Caco-2 (cell line): ENCODE data around the gene LGALS14. TPM values are rescaled to one million over a fixed set of nuclear protein-coding genes. Genes with fewer than 3 reads are reported as not detected.

Source experiments
- BruUV-seq: library from RNA; stranded (reverse); fragments of 400-500 nt; replicated peaks from 2 replicates; lab custom pipeline; 2021; lab: Mats Ljungman, UMichigan
- CTCF ChIA-PET: fragments of 300-600 bp; sonication (Branson Sonifier 250); formaldehyde crosslinking; loops from one replicate; lab custom pipeline; 2022; ENCODE audit warnings: antibody characterized with exemption; lab: Charles Lee
- POLR2A ChIA-PET: fragments of 300-600 bp; sonication (Branson Sonifier 250); formaldehyde crosslinking; loops from one replicate; lab custom pipeline; 2022; ENCODE audit warnings: antibody characterized with exemption; lab: Charles Lee
- DNase-seq, 2 experiments: peaks; one replicate each; pipeline versions ENCODE4 v3.0.0 to v3.0.0-alpha.2; 2020 to 2022
- H3K27me3 ChIP-seq: replicated peaks from 2 replicates; pipeline ENCODE4 v1.6.0; 2011; ENCODE audit warnings: low read length; ENCODE audit not compliant: control insufficient read depth, insufficient read depth
- H3K36me3 ChIP-seq: 2 replicates; pipeline ENCODE4 v1.5.1; 2011; ENCODE audit warnings: low read length; ENCODE audit not compliant: control insufficient read depth, insufficient read depth
- H3K4me1 ChIP-seq: fragments of 250-450 bp; sonication (Bioruptor Pico); 2 replicates; pipeline ENCODE4 v1.5.1; 2020; ENCODE audit warnings: mild to moderate bottlenecking
- H3K4me3 ChIP-seq: 2 replicates; pipeline ENCODE4 v1.5.1; 2011; ENCODE audit warnings: low read depth, mild to moderate bottlenecking, control low read depth, low read length
- H3K9me3 ChIP-seq: fragments of 250-450 bp; sonication (Bioruptor Pico); 2 replicates; pipeline ENCODE4 v1.5.1; 2020; ENCODE audit warnings: mild to moderate bottlenecking, moderate library complexity
- H3K27ac Mint-ChIP-seq: one replicate; pipeline ENCODE4 v1.8.0; 2022; ENCODE audit warnings: mixed read lengths; ENCODE audit not compliant: unreplicated experiment
- H3K27me3 Mint-ChIP-seq: one replicate; pipeline ENCODE4 v1.8.0; 2022; ENCODE audit warnings: mixed read lengths; ENCODE audit not compliant: insufficient read depth, unreplicated experiment
- H3K36me3 Mint-ChIP-seq: one replicate; pipeline ENCODE4 v1.8.0; 2022; ENCODE audit warnings: mild to moderate bottlenecking, mixed read lengths; ENCODE audit not compliant: insufficient read depth, unreplicated experiment
- H3K4me1 Mint-ChIP-seq: one replicate; pipeline ENCODE4 v1.8.0; 2022; ENCODE audit warnings: low read depth, mixed read lengths; ENCODE audit not compliant: unreplicated experiment
- H3K4me3 Mint-ChIP-seq: one replicate; pipeline ENCODE4 v1.8.0; 2022; ENCODE audit warnings: mild to moderate bottlenecking, moderate library complexity, mixed read lengths; ENCODE audit not compliant: unreplicated experiment
- H3K9me3 Mint-ChIP-seq: one replicate; pipeline ENCODE4 v1.8.0; 2022; ENCODE audit warnings: mixed read lengths; ENCODE audit not compliant: unreplicated experiment
- CTCF ChIP-seq, 2 experiments: fragments of 200-600 bp in 1 of 2; IDR thresholded peaks; 1 replicate in 1 of 2; 2 replicates in 1 of 2; pipeline versions ENCODE4 v1.5.1 to v1.8.0; 2011 to 2022; ENCODE audit warnings: antibody characterized with exemption in 1 of 2, control low read depth in 1 of 2, inconsistent platforms in 1 of 2, low read depth in 1 of 2, low read length in 1 of 2, mild to moderate bottlenecking in 1 of 2, moderate library complexity in 1 of 2; ENCODE audit not compliant: insufficient read depth in 1 of 2, severe bottlenecking in 1 of 2, unreplicated experiment in 1 of 2
- intact Hi-C: fragments of 100-400 bp; cut with micrococcal nuclease; formaldehyde crosslinking; loops from one replicate; pipeline ENCODE4 v1.10.0; 2022; ENCODE audit not compliant: unreplicated experiment
- total RNA-seq: library from RNA; stranded (reverse); gene quantifications from 2 replicates; pipeline ENCODE4 v1.2.3, GENCODE V29; 2022

LGALS14 gene
- total RNA-seq, 1 experiment from 2014 or later: 1.2 TPM

GRCh38 chr19:39692166-39692565 is 12.1 kb upstream of the LGALS14 start:
- no peak for DNase-seq
- ChIA-PET POLR2A (no interaction called here), CTCF (no interaction called here)
- no peaks in the 10 kb centered on the region for H3K27me3 ChIP-seq
- no peak for TF ChIP-seq CTCF (IDR thresholded peaks at IDR 0.05; ENCODE audit: insufficient read depth in 1 of 2, low read depth in 1 of 2, low read length in 1 of 2, severe bottlenecking in 1 of 2, unreplicated experiment in 1 of 2)
- H3K36me3 ChIP-seq: no peaks in the 10 kb centered on the region
- H3K27ac Mint-ChIP-seq: no peak overlapping the region
- peaks cover 10% of the 10 kb centered on the region for H3K27me3 Mint-ChIP-seq
- BruUV-seq: no TSS peak
- H3K4me1 ChIP-seq: peaks cover 12% of the 10 kb centered on the region; the same call in 1 of the 2 replicates
- H3K9me3 ChIP-seq: peaks cover 8% of the 10 kb centered on the region
- peaks cover 11% of the 10 kb centered on the region for H3K4me1 Mint-ChIP-seq
- intact Hi-C loops: no loop called here
- H3K4me3 Mint-ChIP-seq: no peak overlapping the region
- H3K9me3 Mint-ChIP-seq: peaks cover 9% of the 10 kb centered on the region
- no peaks in the 10 kb centered on the region for H3K36me3 Mint-ChIP-seq
- H3K4me3 ChIP-seq: no peak overlapping the region

DNA sequence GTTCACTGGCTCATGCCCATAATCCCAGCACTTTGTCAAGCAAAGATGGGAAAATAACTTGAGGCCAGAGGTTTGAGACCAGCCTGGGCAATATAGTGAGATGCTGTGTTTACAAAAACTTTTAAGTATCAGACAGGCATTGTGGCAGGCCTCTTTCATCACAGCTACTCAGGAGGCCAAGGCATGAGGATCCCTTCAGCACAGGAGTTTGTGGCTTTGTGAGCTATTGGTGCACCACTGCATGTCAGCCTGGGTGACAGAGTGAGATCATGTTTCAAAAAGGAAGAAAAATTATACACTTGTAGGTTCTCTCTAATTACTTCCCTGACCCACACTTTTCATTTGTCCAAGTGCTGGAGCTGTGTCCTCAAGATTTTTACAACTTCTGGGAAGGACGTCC is 11.5 kb upstream of the LGALS14 start:
- TF ChIP-seq CTCF (IDR thresholded peaks at IDR 0.05; ENCODE audit: insufficient read depth in 1 of 2, low read depth in 1 of 2, low read length in 1 of 2, severe bottlenecking in 1 of 2, unreplicated experiment in 1 of 2): no peak
- ChIA-PET CTCF (no interaction called here), POLR2A (no interaction called here)
- no peak for DNase-seq
- BruUV-seq: no TSS peak
- H3K27ac Mint-ChIP-seq: no peak overlapping the region
- peaks cover 11% of the 10 kb centered on the region for H3K4me1 Mint-ChIP-seq
- Histone ChIP-seq H3K4me1 (peaks cover 12% of the 10 kb centered on the region; the same call in 1 of the 2 replicates), H3K27me3 (no peaks in the 10 kb centered on the region), H3K9me3 (peaks cover 8% of the 10 kb centered on the region), H3K36me3 (no peaks in the 10 kb centered on the region), H3K4me3 (no peak overlapping the region)
- H3K27me3 Mint-ChIP-seq: peaks cover 10% of the 10 kb centered on the region
- H3K4me3 Mint-ChIP-seq: no peak overlapping the region
- peaks cover 9% of the 10 kb centered on the region for H3K9me3 Mint-ChIP-seq
- no peaks in the 10 kb centered on the region for H3K36me3 Mint-ChIP-seq
- intact Hi-C loops: no loop called here

- Mint-ChIP-seq H3K4me3 (no peak overlapping the region), H3K27me3 (peaks cover 6% of the 10 kb centered on the region), H3K27ac (no peak overlapping the region), H3K36me3 (no peaks in the 10 kb centered on the region), H3K9me3 (no peaks in the 10 kb centered on the region), H3K4me1 (peaks cover 11% of the 10 kb centered on the region)
- CTCF ChIA-PET: no interaction called here
- Histone ChIP-seq H3K4me1 (peaks cover 12% of the 10 kb centered on the region; the same call in 1 of the 2 replicates), H3K27me3 (no peaks in the 10 kb centered on the region), H3K4me3 (no peak overlapping the region), H3K36me3 (no peaks in the 10 kb centered on the region), H3K9me3 (no peaks in the 10 kb centered on the region)
- POLR2A ChIA-PET: no interaction called here
- intact Hi-C loops: no loop called here
- no peak for TF ChIP-seq CTCF (IDR thresholded peaks at IDR 0.05; ENCODE audit: insufficient read depth in 1 of 2, low read depth in 1 of 2, low read length in 1 of 2, severe bottlenecking in 1 of 2, unreplicated experiment in 1 of 2)
- no TSS peak for BruUV-seq
- no peak for DNase-seq
These were observed 8.5 kb upstream of the LGALS14 start for GRCh38 chr19:39695759-39696158.
